Thyroid gland (tissue), 4 donors: ENCODE data around the gene MACROD1. TPM values are rescaled to one million over a fixed set of nuclear protein-coding genes. Genes with fewer than 3 reads are reported as not detected.
A peak's percentile ranks its signal among the peaks of the same experiment; 100 is the strongest.

Source experiments
- DNase-seq, 2 donors: peaks; one replicate each; pipeline ENCODE4 v3.0.0-alpha.2; 2019
- H3K27ac ChIP-seq, 3 donors: fragments of 200-600 bp; sonication (generic); 1 replicate in 2 of 3; 2 replicates in 1 of 3; pipeline ENCODE4 v1.5.1; 2016 to 2019; ENCODE audit warnings: mild to moderate bottlenecking in 1 of 3, moderate library complexity in 1 of 3
- H3K27me3 ChIP-seq: fragments of 200-600 bp; sonication (generic); one replicate; pipeline ENCODE4 v1.5.1; 2019
- H3K36me3 ChIP-seq, 2 donors: fragments of 200-600 bp; sonication (generic); one replicate each; pipeline ENCODE4 v1.5.1; 2016 to 2019
- H3K4me1 ChIP-seq, 2 donors: fragments of 200-600 bp; sonication (generic); one replicate each; pipeline ENCODE4 v1.5.1; 2017 to 2019
- H3K4me3 ChIP-seq, 3 donors: fragments of 200-600 bp; sonication (generic); replicated peaks in 1 of 3; 1 replicate in 2 of 3; 2 replicates in 1 of 3; pipeline ENCODE4 v1.5.1; 2016; ENCODE audit warnings: mild to moderate bottlenecking in 1 of 3
- H3K9me3 ChIP-seq: fragments of 200-600 bp; sonication (generic); one replicate; pipeline ENCODE4 v1.5.1; 2017
- CTCF ChIP-seq, 6 experiments: fragments of 200-600 bp in 3 of 6; fragments of 450-650 bp in 3 of 6; sonication (generic) in 3 of 6; IDR thresholded peaks; one replicate each; pipeline ENCODE4 v1.5.1; 2016 to 2019; ENCODE audit warnings: antibody characterized with exemption in 6 of 6, mild to moderate bottlenecking in 2 of 6, inconsistent platforms in 1 of 6, moderate library complexity in 1 of 6
- POLR2A ChIP-seq, 2 donors: fragments of 450-650 bp; IDR thresholded peaks; one replicate each; pipeline ENCODE4 v1.6.1; 2017; ENCODE audit warnings: antibody characterized with exemption in 2 of 2, mild to moderate bottlenecking in 2 of 2, moderate library complexity in 1 of 2
- WGBS, 2 donors: methylation state at CpG; one replicate each; pipeline ENCODE4 v1.1.5; 2017; 5-methylcytosine and 5-hydroxymethylcytosine counted together
- intact Hi-C: fragments of 100-400 bp; cut with DNase I; formaldehyde crosslinking; loops from one replicate; pipeline ENCODE4 v1.15.1; 2023
- total RNA-seq, 4 donors: library from RNA; depleted of rRNA; stranded (reverse); fragments of >200 nt; gene quantifications; one replicate each; pipeline ENCODE4 v1.2.3, GENCODE V29; 2016

Gene MACROD1
- total RNA-seq, 4 donors from 2014 or later = 62.5 to 89.5 (median 70.0) TPM

- WGBS, 2 donors = 41 to 77% methylated on average over 6 to 11 of the region's 15 CpGs
- intact Hi-C loops = loop anchor here (5.0 to 10.0 kb wide), 2 partner anchors 58 to 84 kb away; no protein-coding TSS in a partner anchor
- DNase-seq = peak; percentile 74 to 80
- H3K27ac ChIP-seq = peak overlapping the region; percentile 63 to 82 (median 81)
- TF ChIP-seq CTCF (IDR thresholded peaks at IDR 0.05) = no peak
- TF ChIP-seq POLR2A (IDR thresholded peaks at IDR 0.05) = no peak
- H3K9me3 ChIP-seq = no peaks in the 10 kb centered on the region
- H3K36me3 ChIP-seq = no peaks in the 10 kb centered on the region
- peaks cover 35 to 65% of the 10 kb centered on the region in 2 donors for H3K4me1 ChIP-seq
- H3K4me3 ChIP-seq = no peak overlapping the region
- no peaks in the 10 kb centered on the region for H3K27me3 ChIP-seq
Measured at GRCh38 chr11:64089027-64089360, 76.9 kb downstream of the MACROD1 start.

GRCh38 chr11:64088162-64089026 lies 77.5 kb downstream of the MACROD1 start:
- no peaks in the 10 kb centered on the region for H3K9me3 ChIP-seq
- DNase-seq = peak; percentile 58 to 60
- no peaks in the 10 kb centered on the region for H3K27me3 ChIP-seq
- TF ChIP-seq POLR2A (IDR thresholded peaks at IDR 0.05) (no peak), CTCF (IDR thresholded peaks at IDR 0.05) (peak in 4 of 6 experiments; percentile 23 to 69 (median 62))
- intact Hi-C loops = loop anchor here (5.0 to 10.0 kb wide), 2 partner anchors 59 to 84 kb away; no protein-coding TSS in a partner anchor
- no peaks in the 10 kb centered on the region for H3K36me3 ChIP-seq
- H3K4me3 ChIP-seq = no peak overlapping the region
- WGBS, 2 donors = 57 to 63% methylated on average over 23 to 26 of the region's 26 CpGs
- H3K27ac ChIP-seq = peak overlapping the region; percentile 63 to 82 (median 81)
- H3K4me1 ChIP-seq = peaks cover 29 to 59% of the 10 kb centered on the region in 2 donors

- H3K4me3 ChIP-seq = no peak overlapping the region
- peaks cover 21 to 47% of the 10 kb centered on the region in 2 donors for H3K4me1 ChIP-seq
- DNase-seq = peak; percentile 45 to 61
- H3K36me3 ChIP-seq = no peaks in the 10 kb centered on the region
- intact Hi-C loops = loop anchor here (5.0 to 10.0 kb wide), 2 partner anchors 61 to 82 kb away; no protein-coding TSS in a partner anchor
- TF ChIP-seq CTCF (IDR thresholded peaks at IDR 0.05) (no peak), POLR2A (IDR thresholded peaks at IDR 0.05) (no peak)
- WGBS, 2 donors = 84 to 85% methylated on average over 14 to 20 of the region's 20 CpGs
- H3K27ac ChIP-seq = peak overlapping the region in 1 of 3 donors; percentile 36
- no peaks in the 10 kb centered on the region for H3K27me3 ChIP-seq
- H3K9me3 ChIP-seq = no peaks in the 10 kb centered on the region
Measured at GRCh38 chr11:64086258-64087123, 79.4 kb downstream of the MACROD1 start.

- Histone ChIP-seq H3K4me3 (no peak overlapping the region), H3K27me3 (no peaks in the 10 kb centered on the region), H3K27ac (peak overlapping the region in 1 of 3 donors; percentile 36), H3K36me3 (no peaks in the 10 kb centered on the region), H3K9me3 (no peaks in the 10 kb centered on the region), H3K4me1 (peaks cover 21 to 47% of the 10 kb centered on the region in 2 donors)
- TF ChIP-seq CTCF (IDR thresholded peaks at IDR 0.05) = no peak
- TF ChIP-seq POLR2A (IDR thresholded peaks at IDR 0.05) = no peak
- intact Hi-C loops = loop anchor here (5.0 to 10.0 kb wide), 2 partner anchors 61 to 81 kb away; no protein-coding TSS in a partner anchor
- no peak for DNase-seq
- 93 to 100% methylated on average over 1 to 2 of the region's 5 CpGs for WGBS, 2 donors
Measured at GRCh38 chr11:64085906-64086257, 80.0 kb downstream of the MACROD1 start.
